HG03520 (cell line): ENCODE data around the gene MAT2B.
"Not testable (repeated sequence)": the region's sequence is repeated elsewhere in the genome, so short reads cannot be mapped to it uniquely, and the experiment has no call there.

Source experiments
- ATAC-seq: cut with Tn5 transposase; IDR thresholded peaks from one replicate; pipeline ENCODE4 v1.9.1; 2021; ENCODE audit warnings: mild to moderate bottlenecking, moderate library complexity; ENCODE audit not compliant: unreplicated experiment

MAT2B gene

DNA sequence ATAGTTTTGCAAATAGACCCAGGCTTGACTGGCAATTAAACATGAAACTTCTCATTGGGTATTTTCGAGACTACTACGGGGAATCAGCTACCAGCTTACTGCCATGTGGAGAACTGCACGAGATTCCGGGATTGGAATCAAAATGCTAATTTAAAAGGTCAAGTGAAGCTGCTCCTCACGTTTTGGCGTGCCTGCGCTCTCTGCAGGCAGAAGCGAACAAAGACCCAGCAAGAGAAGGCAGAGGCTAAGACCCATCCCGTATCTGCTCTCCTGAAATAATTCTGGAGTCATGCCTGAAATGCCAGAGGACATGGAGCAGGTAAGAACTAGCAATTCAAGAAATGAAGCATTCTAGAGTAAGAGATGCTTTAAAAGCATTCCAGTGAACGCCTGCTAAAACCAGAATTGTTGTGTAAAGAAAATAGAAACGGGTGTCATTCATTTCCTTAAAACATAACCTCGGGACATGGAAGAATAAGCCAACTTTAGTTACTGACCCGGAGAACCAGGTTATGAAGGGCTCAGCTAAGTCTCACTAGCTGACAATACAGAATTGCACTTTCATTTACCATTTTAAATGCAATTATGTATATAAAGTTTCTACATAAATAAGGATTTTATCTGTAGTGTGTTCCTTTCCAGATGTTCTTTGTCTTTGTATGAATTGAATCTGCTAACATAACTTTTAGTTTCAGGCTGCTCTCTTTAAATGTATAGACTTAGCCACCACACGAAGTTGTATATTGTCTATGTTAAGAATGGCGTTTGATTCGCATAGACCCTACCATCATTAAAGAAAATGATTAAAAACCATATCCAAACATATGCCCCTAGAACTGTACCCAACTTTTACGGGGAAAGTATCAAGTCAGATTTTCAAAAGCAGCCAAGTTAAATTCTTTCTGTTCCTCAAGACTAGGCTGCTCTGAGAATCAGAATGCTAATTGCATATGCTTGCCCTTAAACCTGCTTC is 2.0 kb upstream of the MAT2B start:
- ATAC-seq = no peak

DNA sequence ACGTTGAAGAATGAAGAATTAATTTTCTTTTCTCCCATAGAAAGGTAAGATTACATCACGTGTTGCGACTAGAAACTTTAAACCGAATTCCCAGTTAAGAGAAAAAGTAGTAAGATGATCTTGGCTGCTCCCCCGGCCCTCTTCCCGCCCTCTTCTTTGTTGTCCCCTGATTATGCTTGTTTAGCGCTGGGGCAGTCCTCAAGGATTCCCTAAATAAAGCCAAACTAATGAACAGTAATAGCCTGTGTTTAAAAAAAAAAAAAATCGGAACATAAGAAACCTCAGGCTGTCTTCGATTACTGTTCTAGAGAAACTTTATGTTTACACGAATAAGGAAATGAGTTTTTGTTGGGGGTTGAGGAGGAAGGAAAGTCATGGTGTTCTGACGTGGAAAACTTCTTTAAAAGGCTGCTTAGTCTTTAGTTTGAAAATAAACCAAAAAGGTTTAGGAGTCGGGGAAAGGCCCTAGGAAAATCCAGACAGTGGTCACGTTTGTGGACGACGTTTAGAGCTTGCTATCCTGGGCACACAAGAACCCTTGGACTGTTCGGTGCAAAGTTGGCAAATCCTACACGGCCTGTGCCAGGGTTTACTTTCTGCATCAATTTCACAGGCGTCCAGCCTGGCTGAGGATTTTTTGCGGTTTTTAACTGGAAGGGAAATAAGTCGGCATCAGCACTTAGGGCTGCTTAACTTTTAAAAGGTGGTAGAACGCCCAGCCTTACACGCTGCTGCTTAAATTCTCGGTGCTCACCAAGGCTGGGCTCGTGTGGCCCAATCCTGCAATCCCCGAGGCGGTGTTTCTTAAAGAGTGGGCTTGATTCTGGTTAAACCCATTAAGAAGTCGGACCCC is 1.1 kb upstream of the MAT2B start:
- ATAC-seq = no peak

DNA sequence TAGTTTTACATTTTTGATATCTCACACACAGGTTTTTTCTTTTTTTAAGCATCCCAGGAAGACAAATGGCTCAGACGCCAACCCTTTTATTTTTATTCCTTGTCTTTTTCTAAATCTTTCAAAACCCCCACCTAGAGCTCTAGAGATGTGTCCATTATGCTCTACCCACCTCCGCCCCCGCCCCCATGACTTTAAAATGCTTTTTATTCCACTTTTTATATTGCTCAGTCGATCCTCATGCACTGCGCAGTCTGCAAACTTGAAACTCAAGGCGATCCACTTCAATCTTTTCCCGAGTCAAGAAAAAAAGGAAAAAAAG is 411 bp upstream of the MAT2B start:
- no peak for ATAC-seq

DNA sequence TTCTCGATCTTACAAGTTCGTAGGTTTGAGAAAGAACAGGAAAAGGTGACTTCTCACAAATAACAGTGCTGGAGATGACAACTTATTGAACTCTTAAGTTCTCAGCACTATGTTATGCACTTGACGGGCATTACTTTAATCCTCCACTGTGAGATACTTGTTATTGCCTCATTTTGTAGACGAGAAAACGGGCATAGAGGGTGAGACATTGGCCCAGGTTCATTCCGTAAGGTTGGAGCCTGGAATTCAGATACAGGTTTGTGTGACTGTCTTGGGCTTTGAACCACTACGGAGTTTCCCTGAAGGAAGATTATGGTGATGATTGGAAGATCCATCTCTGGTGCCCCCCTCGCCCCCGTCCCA is 657 bp downstream of the MAT2B start:
- ATAC-seq = peak; percentile 17

DNA sequence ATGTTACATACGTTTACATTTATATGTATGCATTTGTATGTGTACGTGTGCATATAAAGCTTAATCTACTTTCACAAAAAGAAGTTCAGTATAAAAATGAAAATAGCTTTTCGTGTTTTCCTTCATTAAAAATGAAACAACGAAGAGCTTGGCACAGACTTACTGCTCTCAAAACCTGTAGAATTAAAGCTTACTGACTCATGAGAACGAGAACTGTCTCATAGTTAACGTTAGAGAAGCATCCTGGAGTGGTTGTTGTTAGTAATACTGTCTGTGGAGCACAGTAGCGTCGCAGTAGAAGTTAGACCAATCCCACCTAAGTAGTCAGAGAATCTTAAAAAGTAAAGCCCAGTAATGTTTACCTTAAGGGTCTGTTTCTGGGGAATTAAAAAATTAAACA is 1.3 kb downstream of the MAT2B start:
- no peak for ATAC-seq

DNA sequence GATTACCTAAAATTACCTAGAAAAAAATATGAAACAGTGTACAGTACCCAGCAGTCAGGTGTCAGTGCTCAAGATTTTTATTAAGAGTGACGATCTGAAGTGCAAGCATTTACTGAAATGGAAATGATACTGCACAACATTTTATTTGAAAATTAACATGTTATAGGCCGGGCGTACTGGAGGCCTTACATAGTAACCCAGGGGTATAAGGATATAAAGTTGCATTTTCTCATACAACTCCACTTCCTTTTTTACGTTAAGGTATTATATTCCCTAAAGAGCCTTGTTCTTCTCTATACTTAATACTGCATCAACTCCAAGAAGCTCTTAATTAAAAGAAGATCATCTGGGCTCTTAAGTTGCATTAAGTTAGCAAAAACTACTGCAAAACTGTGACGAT is 3.3 kb downstream of the MAT2B start:
- no peak for ATAC-seq

DNA sequence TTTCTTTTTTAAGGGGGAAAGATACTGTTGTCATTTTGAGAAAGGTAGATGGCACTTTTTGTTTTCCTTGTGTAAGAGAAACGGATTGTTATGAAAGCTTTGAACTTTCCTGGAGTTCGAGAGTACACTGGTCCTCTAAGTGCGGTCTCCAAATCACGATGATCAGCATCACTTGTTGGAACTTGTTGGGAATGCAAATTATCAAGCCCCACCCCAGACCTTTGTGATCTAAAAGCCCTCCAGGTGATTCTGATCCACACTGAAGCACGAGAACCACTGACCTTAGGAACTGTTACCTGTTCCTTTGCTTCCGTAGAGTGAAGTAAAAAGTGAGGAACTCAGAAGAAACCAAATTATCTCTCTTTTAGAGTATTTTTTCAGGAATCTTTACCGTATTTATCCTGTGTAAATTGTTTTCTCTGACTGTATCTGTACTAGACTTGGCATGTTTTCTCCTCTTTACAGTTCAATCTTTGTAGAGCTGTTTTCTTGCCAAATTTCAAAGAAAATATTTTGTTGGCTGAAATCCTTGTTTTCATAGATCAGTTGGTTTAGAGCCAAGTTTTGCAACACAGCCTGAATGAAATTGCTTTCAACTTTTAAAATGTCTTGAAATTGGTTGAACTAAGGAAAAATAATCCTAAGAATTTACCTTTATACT is 4.0 kb downstream of the MAT2B start:
- no peak for ATAC-seq

DNA sequence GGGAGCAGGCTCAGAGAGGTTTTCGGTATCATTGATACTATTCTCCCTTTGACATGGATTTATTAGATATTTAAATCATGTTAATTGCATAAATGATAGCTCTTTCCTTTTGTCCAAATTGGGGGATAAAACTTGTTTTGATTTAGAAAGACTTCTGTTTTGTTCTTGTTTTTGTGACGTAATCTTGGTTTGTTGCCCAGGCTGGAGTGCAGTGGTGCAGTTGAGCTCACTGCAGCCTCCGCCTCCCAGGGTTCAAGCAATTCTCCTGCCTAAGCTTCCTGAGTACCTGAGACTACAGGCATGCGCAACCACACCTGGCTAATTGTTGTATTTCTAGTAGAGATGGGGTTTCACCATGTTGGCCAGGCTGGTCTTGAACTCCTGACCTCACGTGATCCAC is 7.1 kb downstream of the MAT2B start:
- ATAC-seq = no peak

DNA sequence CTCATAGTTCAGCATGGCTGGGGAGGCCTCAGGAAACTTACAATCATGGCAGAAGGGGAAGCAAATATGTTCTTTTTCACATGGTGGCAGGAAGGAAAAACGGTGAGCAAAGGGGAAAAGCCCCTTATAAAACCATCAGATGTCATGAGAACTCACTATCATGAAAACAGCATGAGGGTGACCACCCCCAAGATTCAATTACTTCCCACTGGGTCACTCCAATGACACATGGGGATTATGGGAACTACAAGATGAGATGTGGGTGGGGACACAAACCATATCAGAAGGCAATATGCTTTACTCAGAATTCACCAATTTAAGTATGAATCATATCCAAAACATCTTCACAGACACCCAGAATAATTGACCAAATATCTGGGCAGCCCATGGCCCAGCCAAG is 19.7 kb downstream of the MAT2B start:
- ATAC-seq = no peak

DNA sequence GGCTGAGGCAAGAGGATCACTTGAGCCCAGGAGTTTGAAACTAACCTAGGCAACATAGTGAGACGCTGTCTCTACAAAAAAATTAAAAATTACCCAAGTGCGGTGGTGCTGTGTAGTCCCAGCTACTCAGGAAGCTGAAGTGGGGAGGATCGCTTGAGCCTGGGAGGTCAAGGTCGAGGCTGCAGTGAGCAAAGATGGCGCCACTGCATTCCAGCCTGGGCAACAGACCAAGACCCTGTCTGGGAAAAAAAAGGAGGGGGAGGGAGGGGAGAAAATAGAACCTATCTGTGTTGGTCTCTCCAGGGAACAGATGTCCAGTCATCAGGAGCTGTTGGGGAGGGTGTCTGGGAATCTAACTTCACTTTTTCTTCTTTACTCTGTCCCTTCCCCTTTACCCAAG is 24.3 kb downstream of the MAT2B start:
- no peak for ATAC-seq

DNA sequence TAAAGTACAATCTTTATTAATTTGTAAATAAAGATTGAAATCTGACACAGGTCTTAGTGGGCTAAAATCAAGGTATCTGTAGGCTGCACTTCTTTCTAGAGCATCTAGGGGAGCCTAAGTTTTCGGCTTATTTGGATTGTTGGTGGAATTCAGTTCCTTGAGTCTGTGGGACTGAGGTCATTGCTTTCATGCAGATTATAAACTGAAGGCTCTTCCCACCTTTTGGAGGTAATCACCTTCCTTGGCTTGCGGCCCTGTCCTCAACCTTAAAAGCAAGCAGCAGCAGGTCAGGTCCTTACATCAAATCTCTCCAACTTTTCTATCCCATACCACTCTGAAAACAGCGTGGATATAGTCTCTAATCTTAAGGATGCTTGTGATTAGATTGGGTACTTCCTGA is 25.9 kb downstream of the MAT2B start:
- no peak for ATAC-seq

DNA sequence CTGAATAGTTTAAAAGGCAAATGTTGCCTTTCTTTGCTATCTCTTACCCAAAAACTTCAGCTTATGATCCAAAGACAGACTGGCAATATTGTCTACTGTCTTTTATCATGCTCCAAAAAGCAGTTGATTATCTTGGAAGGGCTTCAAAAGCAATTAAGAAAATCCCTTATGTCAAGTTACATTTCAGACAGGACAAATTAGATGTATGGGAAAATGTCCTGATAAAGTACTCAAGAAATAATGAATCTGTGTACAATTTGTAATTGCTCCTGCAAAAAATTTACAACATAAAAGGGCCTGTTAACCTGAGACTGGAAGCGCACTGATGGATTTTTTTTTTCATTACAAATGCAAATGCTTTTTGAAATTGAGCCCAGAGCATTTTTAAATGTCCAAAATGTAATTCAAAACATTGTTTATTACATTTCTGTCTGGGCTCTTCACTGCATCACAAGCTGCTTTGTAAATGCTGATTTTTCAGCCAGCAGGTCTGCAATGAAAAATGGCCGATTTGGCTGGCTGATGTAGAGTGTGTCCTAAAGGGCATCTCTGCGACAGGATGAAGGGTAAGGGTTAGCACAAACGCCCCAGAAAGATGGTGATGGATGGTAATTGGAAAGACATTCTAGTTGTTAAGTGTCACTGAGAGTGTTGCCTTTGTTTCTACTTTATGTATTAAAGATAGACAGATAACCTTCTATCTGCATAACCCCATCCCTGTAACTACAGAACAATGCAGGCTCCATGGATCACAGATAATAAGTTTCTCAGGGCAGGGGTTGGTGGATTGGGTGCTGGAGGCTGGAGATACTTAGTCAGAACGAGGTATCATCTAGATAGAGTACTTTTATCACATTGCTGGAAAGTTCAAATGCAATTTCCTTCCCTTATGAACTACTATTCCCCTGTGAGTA is 27.0 kb downstream of the MAT2B start:
- ATAC-seq = no peak

DNA sequence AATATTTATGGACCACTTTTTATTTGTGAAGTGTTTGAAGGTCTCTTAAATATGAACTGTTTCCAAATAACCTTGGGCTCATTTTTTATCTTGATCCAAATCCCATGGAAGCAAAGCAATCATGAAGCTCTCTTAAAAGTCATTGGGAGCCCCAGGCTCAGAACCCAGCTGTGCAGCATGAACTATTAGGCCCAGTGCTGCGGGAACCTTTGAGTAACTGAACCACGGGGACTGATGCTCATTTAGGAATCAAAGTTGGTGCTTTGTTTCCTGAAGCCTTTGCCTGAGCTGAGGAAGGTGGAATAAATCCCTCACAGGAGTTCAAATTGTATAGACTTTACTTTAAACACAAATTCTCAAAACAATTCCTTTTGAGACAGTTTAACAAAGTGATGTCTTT is 27.8 kb downstream of the MAT2B start:
- ATAC-seq = no peak

DNA sequence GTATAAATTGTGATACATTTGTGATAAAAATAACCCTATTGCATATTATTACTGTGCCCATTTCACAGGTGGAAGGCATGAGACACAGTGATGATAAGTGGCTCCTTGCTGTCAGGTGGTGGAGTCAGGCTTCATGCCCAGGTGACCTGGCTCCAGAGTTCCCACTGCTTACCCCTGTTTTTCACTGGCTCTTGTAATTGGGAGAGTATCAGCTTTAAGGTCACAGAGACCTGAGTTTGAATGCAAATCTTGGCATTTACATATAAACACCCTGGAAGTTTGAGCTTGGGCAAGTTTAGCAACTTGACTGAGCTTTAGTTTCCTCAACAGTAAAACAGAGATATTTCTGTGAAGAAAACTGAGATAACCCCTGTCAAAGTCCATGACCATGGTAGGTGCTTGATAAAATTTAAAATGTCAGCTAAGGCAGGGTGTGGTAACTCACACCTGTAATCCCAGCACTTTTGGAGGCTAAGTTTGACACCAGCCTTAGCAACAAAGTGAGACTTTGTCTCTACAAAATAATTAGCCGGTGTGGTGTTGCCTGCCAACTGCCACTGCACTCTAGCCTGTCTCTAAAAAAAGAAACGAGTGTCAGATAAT is 29.2 kb downstream of the MAT2B start:
- ATAC-seq = no peak

DNA sequence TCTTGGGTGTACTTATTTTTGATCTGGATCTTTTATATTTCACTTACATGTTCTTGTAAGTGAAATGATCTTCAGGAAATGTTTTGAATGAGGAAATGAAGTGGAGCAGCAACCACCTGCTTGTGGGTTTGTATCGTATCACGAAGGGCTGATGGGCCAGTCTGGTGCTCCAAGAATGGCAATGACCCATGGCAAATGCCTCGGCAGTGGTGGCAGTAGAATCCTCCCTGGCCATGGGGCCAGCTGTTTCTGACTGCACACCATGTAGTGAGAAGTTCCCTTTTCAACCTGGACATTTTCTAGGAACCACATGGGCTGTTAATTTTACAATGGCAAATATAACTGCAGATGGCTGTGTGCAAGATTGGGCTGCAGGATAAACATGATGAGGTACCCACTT is 29.9 kb downstream of the MAT2B start:
- ATAC-seq = no peak

DNA sequence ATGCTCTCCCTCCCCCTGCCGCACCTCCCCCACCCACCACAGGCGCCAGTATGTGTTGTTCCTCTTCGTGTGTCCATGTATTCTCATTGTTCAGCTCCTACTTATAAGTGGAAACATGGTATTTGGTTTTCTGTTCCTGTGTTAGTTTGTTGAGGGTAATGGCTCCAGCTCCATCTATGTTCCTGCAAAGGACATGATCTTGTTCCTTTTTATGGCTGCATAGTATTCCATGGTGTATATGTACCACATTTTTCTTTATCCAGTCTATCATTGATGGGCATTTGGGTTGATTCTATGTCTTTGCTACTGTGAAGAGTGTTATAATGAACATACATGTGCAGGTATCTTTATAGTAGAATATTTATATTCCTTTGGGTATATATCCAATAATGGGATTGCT is 31.0 kb downstream of the MAT2B start:
- ATAC-seq = not testable (repeated sequence)

DNA sequence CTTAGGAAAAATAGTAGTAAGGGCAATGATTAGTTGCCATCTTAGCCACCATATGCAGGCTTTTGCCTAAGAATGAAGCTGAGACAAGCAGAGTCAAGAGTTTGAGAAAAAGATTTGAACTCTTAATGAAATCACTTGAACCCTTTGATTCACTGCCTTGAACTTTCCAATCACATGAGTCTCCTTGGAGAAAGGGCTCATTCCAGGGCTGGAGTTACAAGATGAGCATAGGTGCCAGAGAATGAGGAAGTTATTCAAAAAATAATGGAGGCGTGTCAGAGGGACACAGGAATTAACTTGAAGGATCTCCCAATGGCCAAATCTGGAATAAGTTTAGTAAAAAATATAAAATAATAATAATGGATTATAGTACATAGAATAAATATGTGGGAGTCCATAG is 35.3 kb downstream of the MAT2B start:
- no peak for ATAC-seq

DNA sequence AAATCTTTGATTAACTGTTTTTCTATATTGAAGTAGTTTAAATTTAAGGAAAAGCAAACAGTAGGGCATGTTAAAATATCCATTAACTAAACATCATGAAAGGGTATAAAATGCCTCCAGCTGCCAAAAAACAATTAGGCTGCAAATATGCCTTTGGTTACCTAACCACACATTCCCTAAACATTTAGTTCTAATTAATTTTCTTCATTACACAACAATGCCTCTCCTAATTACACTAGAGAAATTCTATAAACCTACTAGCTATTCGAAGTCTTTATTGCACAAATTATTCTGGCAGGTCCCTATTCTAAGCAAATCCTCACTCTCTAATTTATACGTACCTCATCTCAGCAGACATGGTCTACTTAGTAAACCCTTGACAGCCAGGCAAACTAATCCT is 37.4 kb downstream of the MAT2B start:
- ATAC-seq = no peak

DNA sequence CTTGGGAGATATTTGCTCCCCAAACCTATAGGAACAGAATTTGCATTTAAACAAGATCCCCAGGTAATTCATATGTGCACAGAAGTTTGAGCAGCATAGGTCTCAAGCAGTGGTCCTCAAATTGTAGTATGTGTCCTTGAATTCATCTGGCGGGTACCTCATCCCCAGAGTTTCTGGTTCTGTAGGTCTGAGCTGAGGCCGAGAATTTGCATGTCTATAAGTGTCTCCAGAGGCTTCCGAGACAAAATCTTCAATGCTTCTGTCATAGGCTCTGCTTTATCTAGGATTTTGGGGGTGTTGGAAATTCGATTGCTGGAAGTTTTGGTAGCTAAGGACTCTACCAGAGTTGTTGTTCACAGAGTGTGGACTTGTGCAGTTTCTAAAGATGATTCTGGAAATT is 38.6 kb downstream of the MAT2B start:
- no peak for ATAC-seq

DNA sequence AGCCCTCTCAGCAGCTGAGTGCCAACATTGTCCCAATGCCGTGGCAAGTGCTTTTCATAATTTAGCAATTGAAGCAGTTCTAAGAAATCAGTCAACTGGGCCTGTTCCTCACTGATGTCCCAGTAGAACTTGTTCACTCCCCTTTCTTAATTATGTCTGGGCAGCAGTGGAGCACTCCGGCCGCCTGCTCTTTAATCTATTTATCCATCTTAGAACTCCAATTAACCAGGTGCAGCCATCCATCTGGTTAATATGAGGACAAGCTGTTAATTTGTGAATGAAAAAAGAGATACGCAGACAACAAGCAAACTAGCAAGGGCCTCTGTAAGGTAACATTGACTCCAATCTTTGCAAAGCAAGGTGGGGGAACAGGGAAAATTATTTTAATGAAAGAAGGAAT is 39.4 kb downstream of the MAT2B start:
- no peak for ATAC-seq
